22Rv1 (cell line): ENCODE data around the gene MTG1.

Source experiments
- CTCF ChIP-seq: fragments of 450-650 bp; IDR thresholded peaks from 2 replicates; pipeline ENCODE4 v1.5.1; 2017; ENCODE audit warnings: mild to moderate bottlenecking
- ZFX ChIP-seq: fragments of 450-650 bp; IDR thresholded peaks from 2 replicates; pipeline ENCODE4 v1.6.1; 2017; ENCODE audit warnings: antibody characterized with exemption, borderline replicate concordance

- TF ChIP-seq CTCF (no peak), ZFX (no peak)
Measured at GRCh38 chr10:133388236-133388972, 5.6 kb upstream of the MTG1 start.
